GM18511 (cell line): ENCODE results near the gene CREBRF.
"Not testable (repeated sequence)": the region's sequence is repeated elsewhere in the genome, so short reads cannot be mapped to it uniquely, and the experiment has no call there.

ENCODE experiments used
- ATAC-seq: cut with Tn5 transposase; IDR thresholded peaks from one replicate; pipeline ENCODE4 v1.9.1; 2021; ENCODE audit warnings: mild to moderate bottlenecking, moderate library complexity; ENCODE audit not compliant: unreplicated experiment

The CREBRF gene

GRCh38 chr5:173055983-173056782 lies at the start of gene CREBRF:
TSS of gene CREBRF (plus strand) at chr5:173056352. CDS start at chr5:173080776, 24,424 bp downstream.
- ATAC-seq, result peak; percentile 72

GRCh38 chr5:173010021-173010420 lies 46.1 kb upstream of the CREBRF start:
- ATAC-seq, result no peak

GRCh38 chr5:173010547-173011464 lies 45.3 kb upstream of the CREBRF start:
- no peak for ATAC-seq

GRCh38 chr5:173011566-173011965 lies 44.6 kb upstream of the CREBRF start:
- ATAC-seq, result no peak

- no peak for ATAC-seq
Observed at GRCh38 chr5:173012882-173013281, 43.3 kb upstream of the CREBRF start.

- ATAC-seq, result no peak
Observed at GRCh38 chr5:173014671-173015070, 41.5 kb upstream of the CREBRF start.

GRCh38 chr5:173015192-173015591 lies 41.0 kb upstream of the CREBRF start:
- no peak for ATAC-seq

- no peak for ATAC-seq
Observed at GRCh38 chr5:173015598-173016455, 40.3 kb upstream of the CREBRF start.

GRCh38 chr5:173016598-173017046 lies 39.5 kb upstream of the CREBRF start:
- no peak for ATAC-seq

- not testable (repeated sequence) for ATAC-seq
Observed at GRCh38 chr5:173017087-173017486, 39.1 kb upstream of the CREBRF start.

GRCh38 chr5:173018358-173018757 lies 37.8 kb upstream of the CREBRF start:
- ATAC-seq, result no peak

- ATAC-seq, result no peak
Observed at GRCh38 chr5:173020154-173020581, 36.0 kb upstream of the CREBRF start.

- ATAC-seq, result no peak
Observed at GRCh38 chr5:173020643-173021042, 35.5 kb upstream of the CREBRF start.

GRCh38 chr5:173025651-173026050 lies 30.5 kb upstream of the CREBRF start:
- ATAC-seq, result no peak

- no peak for ATAC-seq
Observed at GRCh38 chr5:173027905-173028304, 28.2 kb upstream of the CREBRF start.

- ATAC-seq, result no peak
Observed at GRCh38 chr5:173028811-173029327, 27.3 kb upstream of the CREBRF start.

GRCh38 chr5:173029499-173029921 lies 26.6 kb upstream of the CREBRF start:
- ATAC-seq, result no peak

- ATAC-seq, result not testable (repeated sequence)
Observed at GRCh38 chr5:173032096-173032495, 24.1 kb upstream of the CREBRF start.

- ATAC-seq, result no peak
Observed at GRCh38 chr5:173032730-173033129, 23.4 kb upstream of the CREBRF start.

GRCh38 chr5:173033923-173034322 lies 22.2 kb upstream of the CREBRF start:
- no peak for ATAC-seq
